Amniotic stem cell (primary cell): ENCODE measurements around the gene METTL9.
"Not testable (repeated sequence)": the region's sequence is repeated elsewhere in the genome, so short reads cannot be mapped to it uniquely, and the experiment has no call there.

ENCODE experiments used
- DNase-seq: peaks from one replicate; lab custom pipeline; 2025; lab: John Stamatoyannopoulos, UW

The METTL9 gene

DNA sequence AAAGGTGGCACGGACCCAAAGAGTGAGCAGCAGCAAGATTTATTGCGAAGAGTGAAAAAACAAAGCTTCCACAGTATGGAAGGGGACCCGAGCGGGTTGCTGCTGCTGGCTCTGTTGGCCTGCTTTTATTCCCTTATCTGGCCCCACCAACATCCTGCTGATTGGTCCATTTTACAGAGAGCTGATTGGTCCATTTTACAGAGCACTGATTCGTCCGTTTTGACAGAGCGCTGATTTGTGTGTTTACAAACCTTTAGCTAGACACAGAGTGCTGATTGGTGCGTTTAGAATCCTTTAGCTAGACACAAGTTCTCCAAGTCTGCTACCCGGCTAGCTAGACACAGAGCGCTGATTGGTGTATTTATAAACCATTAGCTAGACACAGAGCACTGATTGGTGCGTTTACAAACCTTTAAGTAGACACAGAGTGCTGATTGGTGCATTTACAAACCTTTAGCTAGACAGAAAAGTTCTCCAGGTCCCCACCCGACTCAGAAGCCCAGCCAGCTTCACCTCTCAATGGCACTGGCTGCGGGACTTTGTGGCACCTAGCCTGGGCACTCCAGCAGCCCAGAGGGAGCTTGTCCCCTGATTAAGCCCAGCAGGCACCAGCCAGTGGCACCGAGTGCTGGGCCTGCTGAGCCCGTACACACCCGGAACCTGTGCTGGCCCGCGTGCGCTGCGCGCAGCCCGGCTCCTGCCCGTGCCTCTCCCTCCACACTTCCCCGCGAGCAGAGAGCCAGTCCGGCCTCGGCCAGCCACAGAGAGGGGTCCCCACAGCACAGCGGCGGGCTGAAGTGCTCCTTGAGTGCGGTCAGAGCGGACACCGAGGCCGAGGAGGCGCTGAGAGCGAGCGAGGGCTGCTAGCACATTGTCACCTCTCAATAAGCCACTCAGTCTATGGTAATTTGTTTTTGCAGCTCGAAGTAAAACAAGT is 37.9 kb downstream of the METTL9 start:
- DNase-seq, result no peak

- DNase-seq, result no peak
These were observed 39.2 kb downstream of the METTL9 start for GRCh38 chr16:21638573-21638975.

- no peak for DNase-seq
These were observed 40.1 kb downstream of the METTL9 start for GRCh38 chr16:21639493-21639892.

DNA sequence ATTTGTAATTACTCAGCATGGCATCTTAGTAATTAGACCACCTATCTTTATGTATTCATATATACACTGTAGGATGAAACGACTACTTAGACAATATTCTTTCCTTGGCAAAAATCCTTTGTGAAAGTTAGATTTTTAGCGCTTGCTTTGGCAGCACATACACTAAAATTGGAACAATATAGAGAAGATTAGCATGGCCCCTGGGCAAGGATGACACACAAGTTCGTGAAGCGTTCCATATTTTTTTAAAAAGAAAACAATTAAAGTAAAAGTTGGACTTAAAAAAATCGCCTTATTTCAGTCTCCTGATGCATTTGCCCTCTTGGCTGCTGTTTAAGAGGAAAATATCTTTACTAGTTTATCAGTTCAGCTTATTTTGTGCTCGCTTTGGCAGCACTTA is 42.5 kb downstream of the METTL9 start:
- DNase-seq, result no peak

DNA sequence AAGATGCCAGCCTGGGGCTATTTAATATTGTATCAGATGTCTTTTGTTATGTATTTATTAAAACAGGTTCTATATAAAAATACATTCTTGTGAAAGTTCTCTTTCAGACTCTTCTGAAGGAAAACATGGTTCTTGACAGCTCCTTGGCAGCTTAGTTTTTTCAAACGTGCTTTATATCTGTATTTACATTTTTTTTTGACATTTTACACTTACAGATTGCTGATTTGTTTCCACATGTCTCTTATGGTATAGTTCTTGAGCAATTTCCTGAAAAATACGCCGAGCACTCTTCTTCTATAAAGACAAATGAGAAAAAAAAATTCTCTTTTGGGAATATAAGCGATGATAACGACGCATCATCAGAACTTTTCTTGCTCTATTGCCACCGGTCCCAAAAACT is 43.5 kb downstream of the METTL9 start:
- no peak for DNase-seq

GRCh38 chr16:21643785-21644184 is 44.4 kb downstream of the METTL9 start:
- DNase-seq, result no peak

- no peak for DNase-seq
These were observed 45.3 kb downstream of the METTL9 start for GRCh38 chr16:21644674-21645073.

DNA sequence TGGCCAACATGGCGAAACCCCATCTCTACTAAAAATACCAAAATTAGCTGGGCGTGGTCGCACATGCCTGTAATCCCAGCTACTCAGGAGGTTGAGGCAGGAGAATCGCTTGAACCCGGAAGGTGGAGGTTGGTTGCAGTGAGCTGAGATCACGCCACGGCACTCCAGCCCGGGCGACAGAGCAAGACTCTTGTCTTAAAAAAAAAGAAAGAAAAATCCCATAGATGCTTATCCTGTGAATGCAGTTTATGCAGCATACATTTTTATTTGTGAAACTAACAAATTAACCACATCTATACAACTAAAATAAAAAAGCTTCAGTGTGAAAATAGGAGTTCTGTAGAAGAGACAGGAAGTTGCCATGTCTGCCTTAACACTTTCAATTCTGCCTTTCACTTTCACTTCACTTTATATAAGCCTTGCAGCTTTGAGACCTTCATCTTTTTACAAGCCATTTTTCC is 45.9 kb downstream of the METTL9 start:
- DNase-seq, result no peak

- no peak for DNase-seq
These were observed 46.7 kb downstream of the METTL9 start for GRCh38 chr16:21646091-21646490.

DNA sequence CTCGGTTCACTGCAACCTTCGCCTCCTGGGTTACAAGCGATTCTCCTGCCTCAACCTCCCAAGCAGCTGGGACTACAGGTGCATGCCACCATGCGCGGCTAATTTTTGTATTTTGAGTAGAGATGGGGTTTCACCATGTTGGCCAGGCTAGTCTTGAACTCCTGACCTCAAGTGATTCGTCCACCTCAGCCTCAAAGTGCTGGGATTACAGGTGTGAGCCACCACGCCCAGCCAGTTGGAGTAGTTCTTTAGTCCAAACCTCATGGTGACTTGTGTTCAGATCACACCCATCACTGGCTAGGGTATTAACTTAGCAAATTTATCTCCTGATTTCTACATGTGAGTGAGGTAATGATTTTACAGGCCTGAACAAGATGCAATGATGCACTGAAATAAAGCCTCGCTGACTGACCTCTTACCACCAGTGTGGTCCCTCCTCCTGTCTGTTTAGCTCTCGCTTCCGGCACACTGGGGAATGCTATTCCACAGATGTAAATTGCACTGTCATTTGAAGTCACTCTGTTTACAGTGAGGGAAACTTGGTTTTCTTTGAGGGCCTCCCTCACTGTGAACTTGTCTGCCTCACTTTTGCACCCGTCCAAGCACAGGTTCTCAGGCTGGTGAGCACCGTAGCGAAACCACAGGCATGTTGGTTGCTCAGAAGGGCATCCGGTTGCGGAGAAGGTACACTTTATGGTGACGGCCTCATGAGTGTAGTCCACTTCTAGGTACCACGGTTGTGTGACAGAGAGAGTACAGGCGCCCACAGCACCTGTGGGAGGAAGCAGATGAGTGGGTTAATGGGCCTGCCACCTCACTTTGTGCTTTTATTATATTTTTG is 47.6 kb downstream of the METTL9 start:
- no peak for DNase-seq

- DNase-seq, result no peak
These were observed 48.3 kb downstream of the METTL9 start for GRCh38 chr16:21647562-21648164.

DNA sequence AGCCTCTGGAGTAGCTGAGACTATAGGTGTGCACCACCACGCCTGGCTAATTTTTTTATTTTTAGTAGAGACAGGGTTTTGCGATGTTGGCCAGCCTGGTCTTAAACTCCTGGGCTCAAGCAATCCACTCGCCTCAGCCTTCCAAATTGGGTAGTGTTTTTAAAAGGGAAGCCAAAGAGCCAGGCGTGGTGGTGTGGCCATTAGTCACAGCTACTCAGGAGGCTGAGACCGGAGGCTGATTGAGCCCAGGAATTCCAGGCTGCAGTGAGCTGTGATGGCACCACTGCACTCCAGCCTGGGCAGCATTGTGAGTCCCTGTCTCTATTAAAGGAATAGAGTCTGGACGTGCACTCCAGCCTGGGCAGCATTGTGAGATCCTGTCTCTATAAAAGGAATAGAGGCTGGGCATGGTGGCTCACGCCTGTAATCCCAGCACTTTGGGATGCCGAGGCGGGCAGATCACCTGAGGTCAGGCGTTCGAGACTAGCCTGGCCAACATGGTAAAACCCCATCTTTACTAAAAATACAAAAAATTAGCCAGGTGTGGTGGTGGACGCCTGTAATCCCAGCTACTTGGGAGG is 50.5 kb downstream of the METTL9 start:
- not testable (repeated sequence) for DNase-seq

- DNase-seq, result no peak
These were observed 51.1 kb downstream of the METTL9 start for GRCh38 chr16:21650521-21650920.

GRCh38 chr16:21651515-21651914 is 52.1 kb downstream of the METTL9 start:
- no peak for DNase-seq

GRCh38 chr16:21652453-21652852 is 53.1 kb downstream of the METTL9 start, which contains the start of gene IGSF6:
TSS of gene IGSF6 (minus strand) at chr16:21652608. CDS start at chr16:21652598, 10 bp downstream.
- no peak for DNase-seq

DNA sequence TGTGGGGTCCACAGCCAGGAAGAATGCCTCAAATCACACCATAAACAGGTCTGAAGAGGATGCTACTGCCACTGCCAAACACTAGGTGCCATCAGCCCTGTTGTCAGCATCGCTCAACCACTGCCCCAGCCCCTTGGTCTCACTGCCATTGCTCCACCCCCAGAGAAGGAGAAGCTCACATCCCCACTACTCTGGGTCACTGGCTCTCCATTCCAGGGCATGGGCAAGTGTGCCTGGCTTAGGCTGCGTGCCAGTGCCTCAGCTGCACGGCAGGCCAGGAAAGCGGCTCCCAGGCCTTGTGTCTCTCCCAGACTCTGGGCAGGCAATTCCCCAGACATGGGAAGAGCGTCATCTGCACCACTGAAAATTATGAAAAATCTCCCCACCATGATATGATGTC is 54.2 kb downstream of the METTL9 start:
- DNase-seq, result no peak

DNA sequence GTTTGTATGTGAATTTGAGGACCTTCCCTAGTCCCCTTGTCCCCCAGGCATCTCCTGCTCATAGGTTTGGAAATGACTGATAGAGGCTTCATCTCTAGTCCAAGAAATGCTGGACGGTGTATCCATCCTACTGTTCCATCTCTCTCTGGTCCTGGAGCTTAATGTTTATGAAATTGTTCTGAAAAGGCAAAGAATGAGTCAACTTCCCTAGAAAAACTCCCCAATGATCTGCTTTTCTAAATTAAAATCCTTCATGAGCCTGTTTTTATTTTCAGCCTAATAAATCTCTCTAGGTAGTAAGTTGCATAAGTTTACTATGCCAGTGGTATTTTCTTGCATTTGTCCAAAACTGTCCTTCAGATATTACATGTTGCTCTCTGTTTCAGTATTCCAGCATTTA is 55.1 kb downstream of the METTL9 start:
- no peak for DNase-seq

DNA sequence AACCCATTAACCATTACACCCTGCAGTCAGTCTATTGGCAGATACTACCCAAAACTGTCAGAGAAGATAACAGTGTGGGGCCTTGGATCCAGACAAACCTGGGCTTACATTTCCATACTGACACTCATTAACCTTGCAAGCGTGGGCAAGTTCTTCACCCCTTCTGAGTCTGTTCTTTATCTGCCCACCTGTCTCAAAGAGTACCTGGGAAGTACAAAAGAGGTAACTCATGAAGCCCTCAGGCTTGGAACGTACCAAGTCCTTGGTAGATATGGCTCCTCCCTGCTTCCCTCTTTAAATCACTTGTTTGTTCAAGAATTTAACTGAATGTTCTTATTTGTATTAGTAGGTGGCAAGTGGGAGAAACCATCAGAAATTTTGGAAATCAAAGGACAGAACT is 55.5 kb downstream of the METTL9 start:
- no peak for DNase-seq

DNA sequence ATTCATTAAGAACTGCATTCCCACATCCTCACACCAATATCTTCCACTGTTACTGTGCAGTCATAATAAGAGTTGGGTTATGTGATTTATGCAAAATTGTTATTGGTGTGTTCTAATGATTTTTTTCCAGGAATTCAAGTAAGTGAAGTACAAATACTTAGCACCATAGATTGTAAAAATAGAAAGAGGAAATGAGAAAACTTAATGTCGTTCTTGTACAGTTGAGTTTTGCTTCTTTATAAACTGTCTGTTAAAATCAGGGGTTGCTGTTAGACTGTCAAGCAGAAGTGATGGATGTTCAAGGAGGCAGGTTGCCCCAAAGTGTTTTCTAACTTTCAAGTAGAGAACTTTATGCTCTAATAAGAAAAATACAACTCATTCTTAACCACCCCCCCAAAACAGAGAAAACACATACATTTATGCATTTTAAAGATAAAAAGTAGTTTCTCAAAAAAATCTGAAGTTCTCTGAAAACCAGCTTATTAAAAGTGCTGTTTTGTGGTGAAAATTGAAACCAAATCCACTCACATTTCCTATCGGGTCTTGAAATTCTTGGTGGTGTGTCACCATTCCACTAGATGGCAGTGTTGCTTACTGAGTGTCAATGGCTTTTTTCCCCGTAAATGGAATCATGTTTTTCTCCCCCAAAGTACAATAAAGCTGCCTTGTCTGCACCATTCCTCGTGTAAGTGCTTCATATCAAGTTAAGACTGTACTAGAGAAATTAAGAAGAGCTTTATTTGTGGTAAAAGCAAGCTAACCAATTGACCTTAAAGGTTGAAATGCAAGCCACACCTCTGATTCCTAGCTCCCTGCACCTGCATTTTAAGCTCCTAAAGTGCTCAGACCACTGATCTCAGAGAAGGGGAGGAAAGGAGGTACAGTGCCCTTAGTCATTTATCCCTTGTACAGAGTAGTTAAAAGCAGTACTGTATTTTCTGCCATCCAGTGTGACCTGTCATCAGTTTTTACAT is 57.7 kb downstream of the METTL9 start:
- DNase-seq, result peak; percentile 26

DNA sequence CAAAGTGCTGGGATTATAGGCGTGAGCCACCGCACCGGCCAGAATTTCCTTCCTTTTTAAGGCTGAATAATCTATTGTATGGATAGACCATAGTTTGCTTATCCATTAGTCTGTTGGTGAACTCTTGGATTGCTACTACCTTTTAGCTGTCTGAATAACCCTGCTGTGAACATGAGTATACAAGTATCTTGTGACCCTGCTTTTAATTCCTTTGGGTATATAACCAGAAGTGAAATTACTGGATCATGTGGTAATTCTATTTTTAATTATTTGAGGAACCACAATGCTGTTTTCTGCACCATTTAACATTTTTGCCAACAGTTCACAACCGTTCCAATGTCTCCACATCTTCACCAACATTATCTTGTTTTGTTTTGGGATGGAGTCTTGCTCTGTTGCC is 59.7 kb downstream of the METTL9 start:
- DNase-seq, result no peak
